Stimulated activated naive CD4-positive, alpha-beta T cell treated with Interleukin-2 at 50 U/mL for 16 hours (primary cell): ENCODE measurements around the gene CFAP99.

Experiments used
- DNase-seq: peaks from one replicate; lab custom pipeline; 2025; lab: John Stamatoyannopoulos, UW

The CFAP99 gene

DNA sequence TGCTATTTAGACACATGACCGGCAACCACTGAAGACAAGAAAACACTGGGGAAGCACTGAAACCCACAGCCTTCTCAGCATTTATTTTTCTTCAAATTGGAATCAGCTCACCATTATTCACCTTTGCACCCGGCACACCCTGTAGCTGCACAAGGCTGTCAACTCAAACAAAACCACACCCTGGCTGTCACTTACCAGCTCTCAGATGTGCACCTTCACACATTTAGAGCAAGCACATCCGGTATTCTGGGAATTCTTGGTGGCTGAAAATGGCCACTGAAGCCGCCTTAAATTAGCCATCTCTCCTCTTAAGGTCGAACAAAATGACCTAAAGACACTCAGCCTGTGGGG, 6.2 kb upstream of the CFAP99 start:
- peak; percentile 60 for DNase-seq

- DNase-seq = peak; percentile 90
Measured at GRCh38 chr4:2412885-2413716, 5.7 kb upstream of the CFAP99 start.

- no peak for DNase-seq
Measured at GRCh38 chr4:2413821-2414610, 4.7 kb upstream of the CFAP99 start.

DNA sequence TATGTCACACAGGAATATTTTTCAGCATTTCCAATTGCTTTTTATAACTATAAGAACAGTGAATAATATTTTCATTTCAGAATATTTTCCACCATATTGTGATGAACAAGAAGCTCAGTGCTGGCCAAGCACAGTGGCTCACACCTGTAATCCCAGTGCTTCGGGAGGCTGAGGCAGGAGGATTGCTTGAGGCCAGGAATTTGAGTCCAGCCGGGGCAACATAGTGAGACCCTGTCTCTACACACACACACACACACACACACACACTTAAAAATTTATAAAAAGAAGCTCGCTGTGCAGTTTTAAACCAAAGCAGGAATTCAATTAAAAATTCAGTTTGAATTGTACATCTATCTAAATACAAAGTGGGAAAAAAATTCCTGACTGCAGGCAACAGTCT, 3.5 kb upstream of the CFAP99 start:
- no peak for DNase-seq

- DNase-seq = no peak
Measured at GRCh38 chr4:2415881-2416563, 2.7 kb upstream of the CFAP99 start.

GRCh38 chr4:2416564-2417225, 2.1 kb upstream of the CFAP99 start:
- peak; percentile 34 for DNase-seq

- no peak for DNase-seq
Measured at GRCh38 chr4:2417226-2417764, 1.5 kb upstream of the CFAP99 start.

DNA sequence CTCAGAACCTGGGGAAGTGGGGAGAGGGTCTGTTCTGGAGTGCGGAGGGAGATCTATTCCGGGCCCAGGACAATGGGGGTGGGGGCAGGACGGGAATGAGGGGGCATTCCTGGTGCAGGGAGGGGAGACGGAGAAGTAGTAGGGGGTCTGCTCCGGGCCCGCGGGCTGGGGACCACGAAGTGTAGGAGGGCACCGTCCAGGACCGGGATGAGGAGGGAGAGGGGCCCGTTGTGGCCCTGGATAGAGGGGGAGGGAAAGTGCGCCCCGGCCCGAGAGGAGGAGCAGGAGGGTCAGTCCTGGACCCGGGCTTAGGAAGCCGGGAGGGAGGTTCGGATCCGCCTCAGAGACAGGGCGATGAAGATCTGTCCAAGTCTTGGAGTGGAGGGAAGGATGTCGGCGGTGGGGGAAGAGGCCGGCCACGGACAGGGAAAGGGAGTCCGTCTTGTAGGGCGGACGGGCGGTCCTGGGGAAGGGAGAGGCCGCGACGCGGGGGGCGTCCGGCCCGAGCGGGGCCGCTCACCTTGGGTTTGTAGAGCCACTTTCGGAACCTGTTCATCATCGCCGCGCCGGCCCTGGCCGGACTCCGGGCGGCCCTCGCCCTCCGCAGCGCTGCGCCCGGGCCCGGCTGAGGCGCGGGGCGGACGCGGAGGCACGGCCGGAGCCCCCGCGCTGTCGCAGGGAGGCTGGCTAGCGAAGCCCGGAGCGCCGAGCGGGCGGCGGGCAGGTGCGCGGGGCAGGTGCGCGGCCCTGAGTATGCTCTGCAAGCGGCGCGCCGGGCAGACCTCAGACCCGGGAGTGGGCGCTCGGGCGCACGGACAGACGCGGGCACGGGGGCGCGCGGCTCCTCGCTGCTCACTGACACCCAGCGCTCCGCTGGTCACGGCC, 748 bp upstream of the CFAP99 start, which contains the start of gene ZFYVE28:
ZFYVE28 (minus strand) TSS at position 881 of the 885 bp plus-strand sequence; CDS start at position 559, 322 bp downstream.
- DNase-seq = no peak

DNA sequence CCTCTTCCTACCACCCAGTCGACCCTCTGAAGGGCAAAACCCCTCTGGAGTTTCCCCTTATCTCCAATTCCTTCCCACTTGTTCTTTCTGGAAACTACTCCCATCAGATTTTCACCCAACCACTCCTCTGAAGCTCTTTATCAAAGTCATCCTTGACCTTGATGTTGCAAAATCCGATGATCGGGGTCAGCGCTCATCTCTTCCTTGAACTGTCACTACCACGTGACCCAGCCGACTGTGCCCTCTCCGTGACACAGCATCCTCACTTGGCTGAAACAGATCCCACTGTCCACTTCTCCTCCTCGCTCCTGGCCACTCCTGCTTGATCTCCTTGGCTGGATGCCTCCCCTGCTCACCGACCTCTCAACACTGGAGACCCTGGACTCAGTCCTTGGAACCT, 1.1 kb downstream of the CFAP99 start:
- no peak for DNase-seq

DNA sequence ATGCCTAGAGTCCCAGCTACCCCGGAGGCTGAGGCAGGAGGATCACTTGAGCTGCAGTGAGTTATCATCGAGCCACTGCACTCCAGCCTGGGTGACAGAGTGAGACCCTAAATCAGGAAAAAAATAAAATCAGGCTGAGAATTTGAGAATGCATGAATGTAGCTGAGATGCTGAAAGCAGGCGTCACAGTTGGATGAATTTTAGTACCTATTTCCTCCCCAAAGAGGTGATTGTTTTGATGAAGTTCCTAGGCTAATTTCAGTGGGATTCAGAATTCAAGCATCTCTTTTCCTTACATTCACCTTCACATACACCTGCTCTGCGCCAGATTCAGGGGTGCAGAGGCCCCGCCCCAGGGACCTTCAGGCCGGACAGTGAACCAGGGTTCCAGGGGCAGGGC, 3.2 kb downstream of the CFAP99 start:
- DNase-seq = no peak

DNA sequence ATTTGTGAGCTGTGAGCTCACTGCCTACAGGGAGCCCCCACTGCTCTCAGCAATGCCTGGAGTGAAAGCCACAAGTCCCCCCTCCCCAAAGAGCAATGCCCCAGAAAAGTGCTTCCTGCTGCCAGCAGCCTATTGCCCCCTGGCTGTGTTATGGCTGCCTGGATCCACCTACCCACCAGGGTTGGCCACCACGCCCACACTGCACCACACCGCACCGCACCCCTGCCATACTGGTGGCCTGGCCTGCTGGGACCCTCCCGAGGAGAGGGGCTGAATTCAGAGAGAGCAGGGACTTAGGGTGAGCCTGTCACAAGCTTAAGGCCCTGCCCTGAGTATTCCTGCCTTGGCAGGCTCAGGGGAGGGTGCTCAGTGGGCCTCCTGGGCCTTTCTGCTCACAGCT, 4.3 kb downstream of the CFAP99 start:
- no peak for DNase-seq

DNA sequence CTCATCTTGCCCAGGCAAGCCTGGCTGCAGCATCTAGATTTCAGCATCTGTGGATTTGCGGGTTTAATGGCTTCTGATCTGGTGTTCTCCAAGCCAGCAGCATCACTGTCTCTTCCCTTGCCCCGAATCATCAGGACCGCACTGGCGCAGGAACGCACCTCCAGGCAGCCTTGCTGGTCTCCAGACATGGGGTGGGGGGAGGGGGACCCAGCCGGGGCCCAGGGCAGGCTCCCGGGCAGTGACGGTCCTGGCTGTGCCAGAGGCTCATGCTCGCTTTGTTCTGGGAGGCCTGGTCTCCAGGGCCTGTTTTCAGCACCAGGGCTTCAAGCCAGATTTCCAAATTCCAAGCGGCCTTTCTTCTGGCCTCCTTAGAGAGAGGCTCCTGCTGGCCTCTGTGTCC, 4.9 kb downstream of the CFAP99 start:
- DNase-seq = no peak

- DNase-seq = no peak
Measured at GRCh38 chr4:2424581-2424980, 5.8 kb downstream of the CFAP99 start.

DNA sequence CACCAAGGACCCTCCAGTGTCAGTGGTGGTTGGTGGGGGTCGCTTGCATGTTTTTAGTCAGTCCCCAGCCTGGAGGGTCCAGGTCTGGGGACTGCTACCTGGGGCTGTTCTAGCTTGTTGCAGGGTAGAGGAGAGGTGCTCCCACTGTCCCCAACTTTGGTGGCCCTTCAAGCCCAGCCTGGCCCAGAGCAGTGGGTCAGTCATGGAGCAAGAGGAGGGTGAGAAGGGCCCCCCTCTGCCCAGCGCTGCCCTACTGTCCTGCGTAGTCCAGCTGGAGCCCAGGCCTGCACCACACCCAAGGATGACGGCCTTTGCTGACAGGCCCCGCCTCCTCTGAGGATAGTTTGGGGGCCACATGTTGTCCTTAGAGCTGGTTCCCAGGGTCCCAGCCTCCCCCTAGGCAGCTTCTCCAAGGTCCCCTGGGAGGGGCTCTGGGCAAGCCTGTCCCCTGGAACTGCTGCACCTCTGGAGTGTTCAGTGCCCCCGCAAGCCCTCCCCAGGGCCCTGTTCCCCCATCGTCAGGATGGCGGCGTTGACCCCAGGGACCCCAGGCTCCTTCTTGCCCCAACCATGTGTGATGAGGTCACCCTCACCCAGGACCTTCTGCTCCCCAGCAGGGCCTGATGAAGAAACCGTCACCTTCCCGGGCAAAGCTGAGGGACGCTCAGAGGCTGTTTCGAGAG, 6.8 kb downstream of the CFAP99 start:
- DNase-seq = no peak

GRCh38 chr4:2426069-2426397, 7.3 kb downstream of the CFAP99 start:
- no peak for DNase-seq

DNA sequence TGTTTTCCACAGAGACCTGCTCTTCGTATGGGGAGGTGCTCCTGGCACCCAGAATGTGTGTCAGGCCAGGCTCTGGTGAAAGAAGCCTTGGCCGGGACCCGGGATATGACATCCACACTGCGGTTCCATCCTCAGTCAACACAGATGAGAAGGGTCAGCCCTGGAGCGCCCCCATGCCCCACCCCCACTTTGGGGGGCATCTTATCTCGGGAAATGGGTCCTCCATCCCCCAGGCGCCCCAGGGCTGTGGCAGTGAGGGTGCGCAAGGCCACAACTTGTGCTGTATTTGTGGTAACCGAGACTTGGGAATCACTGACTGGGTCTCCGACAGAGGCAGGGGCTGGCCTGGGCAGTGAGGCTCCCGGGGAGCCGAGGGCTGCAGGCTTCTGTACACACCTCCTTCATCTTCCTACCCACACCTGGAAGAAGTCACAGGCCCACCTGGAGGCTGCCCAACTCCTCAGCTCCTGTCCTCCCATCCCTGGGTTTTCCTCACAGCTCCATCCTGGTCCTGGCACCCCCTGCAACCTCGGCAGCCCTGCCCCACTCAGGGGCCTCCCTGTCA, 8.0 kb downstream of the CFAP99 start:
- no peak for DNase-seq

DNA sequence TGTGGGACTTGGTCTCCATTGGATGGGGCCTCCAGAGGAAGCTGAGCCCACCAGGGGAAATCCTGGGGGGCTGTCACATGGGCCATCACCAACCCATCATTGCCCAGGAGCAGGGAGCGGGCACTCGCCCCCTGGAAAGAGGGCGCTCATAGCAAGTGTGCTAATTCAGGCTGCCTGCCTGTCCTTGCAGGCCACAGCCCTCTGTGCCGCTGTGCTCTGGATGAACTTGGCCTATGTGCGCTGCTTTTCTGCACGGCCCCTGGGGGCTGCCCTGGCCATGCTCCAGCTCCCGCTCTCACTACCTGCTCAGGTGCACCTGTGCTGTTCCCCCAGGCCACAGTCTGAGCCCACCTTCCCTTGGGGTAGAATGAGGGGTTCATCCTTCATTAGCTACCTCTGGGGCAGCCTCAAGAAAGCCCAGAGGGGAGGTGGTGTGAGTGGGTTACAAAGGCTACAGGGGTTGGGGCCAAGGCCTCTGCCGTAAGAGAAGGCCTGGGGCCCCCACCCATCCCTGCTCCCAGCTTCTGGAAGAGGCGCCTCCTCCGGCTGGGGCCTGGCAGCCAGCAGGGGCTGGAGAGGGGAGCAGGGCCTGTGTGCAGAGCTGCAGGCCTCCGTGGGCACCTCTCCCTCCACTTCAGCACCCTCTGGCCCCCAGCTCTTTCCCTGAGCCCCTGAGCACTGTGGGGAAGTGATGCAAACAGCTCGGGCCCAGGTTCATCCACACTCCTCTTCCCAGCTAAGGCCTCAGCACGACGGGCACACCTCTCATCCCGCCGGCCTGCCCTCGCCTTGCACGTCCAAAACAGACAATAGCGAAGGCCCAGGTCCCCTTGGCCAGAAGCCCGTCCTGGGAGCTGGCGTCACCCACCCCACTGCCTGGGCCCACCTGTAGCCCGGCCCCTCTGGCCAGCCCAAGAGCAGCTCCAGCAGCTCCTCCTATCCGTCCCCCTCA, 8.9 kb downstream of the CFAP99 start:
- DNase-seq = no peak

DNA sequence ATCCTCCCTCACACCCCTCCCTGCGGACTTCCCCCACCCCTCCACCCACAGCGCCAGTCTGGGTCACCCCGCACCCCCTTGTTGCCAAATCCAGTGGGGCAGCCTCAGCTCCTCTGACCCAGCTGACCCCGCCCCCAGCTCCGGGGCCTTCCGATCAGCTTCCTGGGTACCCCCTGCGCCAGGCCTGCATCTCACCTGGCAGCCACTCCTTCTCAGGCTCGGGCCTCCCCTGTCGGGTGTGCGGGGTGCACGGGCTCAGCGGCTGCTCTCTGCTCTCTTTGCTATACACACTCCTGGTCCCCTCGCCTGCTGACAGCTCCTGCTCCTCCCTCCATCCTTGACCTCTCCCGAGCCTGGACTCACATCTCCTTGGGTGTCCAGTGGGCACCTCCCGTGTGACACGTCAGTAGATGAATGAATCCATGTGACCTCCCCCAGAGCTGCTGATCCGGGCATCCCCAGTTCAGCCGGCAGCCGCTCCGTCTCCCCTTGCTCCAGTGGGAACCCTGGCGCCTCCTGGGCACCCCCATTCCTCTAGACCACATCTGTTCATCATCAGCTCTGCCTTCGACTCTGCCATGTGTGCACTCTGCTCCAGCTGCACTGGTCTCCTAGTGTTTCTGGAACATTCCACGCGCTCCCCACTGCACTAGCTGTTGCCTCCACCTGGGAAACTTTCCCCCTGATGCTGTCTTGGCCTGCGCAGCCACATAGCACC, 9.9 kb downstream of the CFAP99 start:
- DNase-seq = no peak
